ENCODE data around the gene GPD1L. TPM values are rescaled to one million over a fixed set of nuclear protein-coding genes. Genes with fewer than 3 reads are reported as not detected.
"Not testable (repeated sequence)": the region's sequence is repeated elsewhere in the genome, so short reads cannot be mapped to it uniquely, and the experiment has no call there.

The GPD1L gene
- total RNA-seq, 1 experiment from 2014 or later: 16.5 TPM

DNA sequence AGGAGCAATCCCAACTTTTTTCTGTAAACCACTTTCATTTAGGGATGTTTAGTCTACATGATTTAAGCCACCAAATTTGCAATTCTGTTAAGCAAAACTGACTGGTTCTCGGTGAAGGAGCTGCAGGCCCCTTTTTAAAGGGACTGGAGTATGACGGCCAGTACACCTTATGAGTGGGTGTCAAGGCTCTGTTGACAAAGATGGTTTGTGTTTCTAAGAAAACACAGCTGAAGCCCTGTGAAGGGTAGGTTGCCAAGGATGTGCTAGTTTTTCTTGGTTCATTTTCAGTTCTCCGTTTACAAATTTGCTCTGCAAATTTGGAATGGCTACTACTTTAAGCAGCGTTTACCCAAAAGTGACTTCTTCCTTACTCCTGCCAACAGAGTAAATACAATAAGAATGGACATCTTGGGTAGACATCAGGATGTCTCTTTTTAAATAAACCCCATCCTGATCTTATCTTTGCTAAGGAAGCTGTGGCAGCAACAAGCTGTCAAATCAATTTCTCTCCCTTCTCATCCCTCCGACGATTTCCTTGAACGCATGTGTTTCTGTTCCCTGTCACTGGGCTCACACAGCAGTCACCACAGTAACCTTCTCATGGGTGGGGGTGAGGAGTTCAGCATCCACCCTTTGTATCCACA is 73.8 kb downstream of the GPD1L start:
- DNase-seq (ENCODE audit: low read depth): no peak

DNA sequence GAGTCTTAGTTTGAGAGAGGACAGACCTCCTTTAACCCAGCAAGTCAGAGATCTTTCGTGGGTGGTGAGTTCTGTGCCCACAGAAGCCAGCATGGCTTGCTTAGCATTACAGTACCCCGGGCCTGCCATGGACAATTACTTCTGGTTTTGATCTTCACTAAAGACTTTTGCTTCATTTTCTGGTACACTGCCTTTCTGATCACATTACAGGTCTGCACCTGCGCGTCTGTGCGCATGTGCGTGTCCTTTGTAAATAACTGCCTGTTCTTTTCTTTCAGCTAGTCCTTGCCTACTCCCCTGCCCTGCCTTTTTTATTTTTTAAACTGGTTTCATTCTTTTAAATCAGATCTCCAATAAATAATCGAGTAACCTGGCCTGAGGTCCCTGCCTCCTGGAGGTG is 74.9 kb downstream of the GPD1L start:
- DNase-seq (ENCODE audit: low read depth): no peak

DNA sequence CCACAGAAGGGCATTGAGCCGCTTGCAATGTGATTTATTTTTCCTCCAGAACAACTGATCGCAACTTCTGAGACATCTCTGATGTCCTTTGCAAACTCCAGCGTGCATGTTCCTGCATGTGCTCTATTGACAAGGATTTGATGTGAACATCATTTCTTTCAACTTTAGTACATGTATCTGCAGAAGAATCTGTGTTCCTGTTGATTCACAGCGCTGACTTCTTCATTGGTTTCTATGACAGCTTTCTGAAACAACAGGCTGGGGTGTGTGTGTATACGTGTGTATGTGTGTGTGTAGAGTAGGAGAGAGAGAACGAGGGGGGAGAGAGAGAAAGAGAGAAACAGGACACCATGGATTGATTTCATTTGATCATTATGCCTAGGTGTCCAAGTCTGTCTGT is 75.4 kb downstream of the GPD1L start:
- no peak for DNase-seq (ENCODE audit: low read depth)

DNA sequence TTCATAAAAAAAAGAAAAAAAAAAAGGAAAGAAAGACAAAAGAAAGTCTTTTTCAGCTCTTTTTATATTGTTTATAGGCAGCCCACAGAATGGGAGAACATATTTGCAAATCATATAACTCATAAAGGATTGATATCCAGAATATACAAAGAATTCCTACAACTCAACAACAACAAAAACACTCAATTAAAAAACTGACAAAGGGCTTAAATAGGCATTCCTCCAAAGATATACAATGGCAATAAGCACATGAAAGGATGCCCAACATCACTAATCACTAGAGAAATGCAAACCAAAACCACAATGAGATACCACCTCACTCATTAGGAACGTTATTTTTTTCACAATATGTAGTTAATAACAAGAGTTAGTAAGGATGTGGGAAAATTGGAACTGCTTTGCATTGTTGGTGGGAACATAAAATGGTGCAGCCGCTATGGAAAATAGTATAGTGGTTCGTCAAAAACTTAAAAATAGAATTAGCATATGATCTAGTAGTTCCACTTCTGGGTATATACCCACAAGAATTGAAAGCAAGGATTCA is 77.8 kb downstream of the GPD1L start:
- no peak for DNase-seq (ENCODE audit: low read depth)

DNA sequence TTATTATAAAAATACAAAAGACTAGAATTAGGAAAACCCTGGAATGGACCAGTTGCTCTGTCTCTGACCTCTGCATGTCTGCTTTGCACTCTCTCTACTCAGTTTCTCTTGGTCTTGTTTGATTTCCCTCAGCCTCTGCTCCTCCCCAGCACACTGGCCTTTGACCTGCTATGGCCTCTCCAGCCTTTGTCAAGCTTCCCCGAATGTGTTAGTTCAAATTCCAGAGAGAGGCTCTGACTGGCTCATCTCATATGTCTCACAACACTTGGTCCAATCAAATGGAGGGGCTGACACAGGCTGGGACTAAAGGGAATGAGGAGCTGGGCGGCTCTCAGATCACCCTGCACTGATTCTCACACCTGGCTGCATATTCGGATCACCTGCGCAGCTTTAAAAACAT is 79.7 kb downstream of the GPD1L start:
- DNase-seq (ENCODE audit: low read depth): no peak

DNA sequence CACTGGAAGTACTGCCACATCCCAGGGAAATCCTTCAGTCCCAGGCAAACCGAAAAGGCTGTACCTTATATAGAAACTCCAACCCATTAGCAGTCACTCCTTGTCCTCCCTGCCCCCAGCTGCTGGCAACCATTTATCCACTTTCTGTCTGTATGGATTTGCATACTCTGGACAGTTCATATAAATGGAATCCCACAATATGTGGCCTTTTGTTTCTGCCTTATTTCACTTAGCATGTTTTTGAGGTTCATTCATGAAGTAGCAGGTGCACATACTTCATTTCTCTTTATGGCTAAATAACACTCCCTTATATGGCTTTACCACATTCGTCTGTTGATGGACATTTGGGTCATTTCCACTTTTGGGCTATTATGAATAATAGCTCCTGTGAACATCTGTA is 80.5 kb downstream of the GPD1L start:
- DNase-seq (ENCODE audit: low read depth): no peak

DNA sequence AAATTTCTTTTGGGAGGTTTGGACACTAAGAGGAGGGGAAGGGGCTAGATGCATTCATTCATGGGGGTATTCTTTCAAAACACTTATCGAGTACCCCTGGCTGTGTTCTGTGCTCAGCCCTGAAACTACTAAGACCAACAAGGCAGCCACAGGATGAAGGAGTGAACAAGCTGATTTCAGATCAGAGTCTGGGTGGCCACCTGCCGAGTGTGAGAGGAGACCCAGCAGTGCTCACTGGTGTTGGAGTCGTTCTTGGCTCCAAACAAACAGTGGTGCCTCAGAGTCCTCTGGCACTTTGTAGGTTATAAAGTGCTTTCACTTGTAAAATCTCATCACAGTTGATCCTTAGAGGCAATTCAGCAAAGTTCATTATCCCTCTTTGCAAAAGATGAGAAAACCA is 83.3 kb downstream of the GPD1L start:
- no peak for DNase-seq (ENCODE audit: low read depth)

DNA sequence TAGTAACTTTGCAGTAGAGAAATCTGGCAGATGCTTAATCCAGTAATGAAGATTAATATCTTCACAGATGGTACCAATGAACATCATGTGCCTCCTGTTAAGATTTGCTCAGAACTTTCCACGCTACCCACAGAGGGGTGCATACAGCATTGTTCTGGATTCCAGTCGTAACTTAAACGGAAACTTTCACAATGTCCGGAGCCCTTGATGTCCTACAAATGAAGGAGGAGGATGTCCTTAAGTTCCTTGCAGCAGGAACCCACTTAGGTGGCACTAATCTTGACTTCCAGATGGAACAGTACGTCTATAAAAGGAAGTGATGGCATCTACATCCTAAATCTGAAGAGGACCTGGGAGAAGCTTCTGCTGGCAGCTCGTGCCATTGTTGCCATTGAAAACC is 84.1 kb downstream of the GPD1L start:
- DNase-seq (ENCODE audit: low read depth): not testable (repeated sequence)

DNA sequence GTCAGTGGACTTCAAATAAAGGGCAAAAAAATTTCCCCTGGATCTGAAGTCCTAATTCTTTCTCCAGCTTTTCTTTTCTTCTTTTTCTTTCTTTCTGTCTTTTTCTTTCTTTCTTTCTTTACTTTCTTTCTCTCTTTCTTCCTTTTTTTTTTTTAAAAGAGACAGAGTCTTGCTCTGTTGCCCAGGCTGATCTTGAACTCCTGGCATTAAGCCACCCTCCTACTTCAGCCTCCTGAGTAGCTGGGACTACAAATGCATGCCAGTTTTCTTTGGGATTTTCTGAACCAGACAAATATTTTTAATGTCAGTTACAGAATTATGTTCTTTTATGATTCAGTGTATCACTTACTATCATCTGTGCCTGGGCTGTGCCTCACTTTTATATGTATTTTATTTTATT is 86.7 kb downstream of the GPD1L start:
- no peak for DNase-seq (ENCODE audit: low read depth)

DNA sequence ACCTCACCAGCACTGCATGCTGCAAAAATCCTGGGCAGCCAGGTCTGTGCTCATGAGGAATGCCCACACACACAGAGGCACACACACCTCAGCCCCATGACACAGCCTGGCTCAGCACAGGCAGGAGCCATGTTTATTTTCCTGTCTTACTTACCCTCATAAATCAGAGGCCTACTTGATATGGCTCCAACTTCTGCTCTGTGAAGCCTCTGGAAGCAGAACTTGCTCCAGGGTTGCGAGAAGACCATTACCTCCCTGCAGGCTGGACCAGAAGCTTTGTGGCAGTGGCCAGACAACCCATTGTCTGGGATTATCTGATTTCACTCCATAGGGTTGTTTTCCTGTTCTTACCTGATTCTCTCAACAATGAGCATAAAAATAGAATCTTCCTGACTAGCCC is 88.2 kb downstream of the GPD1L start:
- no peak for DNase-seq (ENCODE audit: low read depth)

DNA sequence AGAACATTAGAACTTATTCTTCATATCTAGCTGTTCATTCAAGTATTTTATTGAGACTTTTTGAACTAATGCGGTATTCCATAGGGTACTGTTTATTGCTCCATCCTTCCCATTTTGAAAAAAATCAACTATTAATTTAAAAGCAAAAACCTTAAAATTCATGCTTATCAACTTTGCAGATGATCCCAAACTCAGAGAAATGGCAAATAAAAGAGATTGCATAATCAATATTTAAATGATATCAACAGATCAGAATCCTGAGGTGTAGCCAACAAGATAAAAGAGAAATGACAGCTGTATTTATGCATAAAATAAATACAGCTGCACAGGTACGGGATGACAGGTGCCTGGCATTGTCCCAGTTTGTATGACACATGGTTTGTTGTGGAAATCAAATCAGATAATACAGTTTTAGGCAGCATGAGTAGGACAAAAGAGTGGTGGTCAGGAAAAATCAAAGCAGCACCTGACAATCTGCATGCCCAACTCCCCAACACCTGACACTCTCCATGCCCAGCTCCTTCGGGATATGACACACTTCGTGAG is 89.6 kb downstream of the GPD1L start:
- no peak for DNase-seq (ENCODE audit: low read depth)

DNA sequence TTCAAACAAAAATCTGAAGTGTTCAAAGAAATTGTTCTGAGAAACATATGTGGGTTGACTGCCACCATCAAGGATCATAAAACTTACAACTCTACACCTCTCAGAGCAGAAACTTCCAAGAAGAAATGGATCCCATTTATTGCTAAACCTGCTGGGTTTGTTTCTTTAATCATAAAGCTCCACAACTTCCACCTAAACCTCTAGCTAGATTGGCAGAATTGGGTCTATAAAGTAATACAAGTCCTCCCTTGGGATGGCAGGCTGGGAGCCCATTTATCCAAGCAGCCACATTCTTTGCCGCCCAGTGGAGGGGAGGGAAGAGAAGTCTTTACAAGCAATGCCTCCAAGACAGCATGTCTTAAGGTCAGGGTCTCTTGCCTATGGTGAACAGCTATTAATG is 91.6 kb downstream of the GPD1L start:
- DNase-seq (ENCODE audit: low read depth): no peak

DNA sequence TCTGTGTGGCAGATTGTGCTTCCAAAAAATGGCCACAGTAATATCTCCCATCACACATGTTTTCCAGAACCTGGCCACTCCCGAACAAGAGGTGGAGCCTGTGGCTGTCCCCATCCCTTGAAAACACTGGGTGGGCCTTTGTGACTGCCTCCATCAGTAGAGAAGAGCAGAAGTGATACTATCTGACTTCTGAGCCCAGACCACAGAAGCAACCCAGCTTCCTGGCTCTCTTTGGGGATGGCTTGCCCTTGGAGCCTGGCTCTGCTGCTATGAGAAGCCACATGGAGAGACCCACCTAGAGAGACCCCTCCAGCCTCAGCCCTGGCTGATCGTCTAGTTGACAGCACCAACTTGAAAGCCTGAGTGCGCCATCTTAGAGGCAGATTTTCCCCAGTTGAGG is 92.3 kb downstream of the GPD1L start:
- DNase-seq (ENCODE audit: low read depth): no peak

DNA sequence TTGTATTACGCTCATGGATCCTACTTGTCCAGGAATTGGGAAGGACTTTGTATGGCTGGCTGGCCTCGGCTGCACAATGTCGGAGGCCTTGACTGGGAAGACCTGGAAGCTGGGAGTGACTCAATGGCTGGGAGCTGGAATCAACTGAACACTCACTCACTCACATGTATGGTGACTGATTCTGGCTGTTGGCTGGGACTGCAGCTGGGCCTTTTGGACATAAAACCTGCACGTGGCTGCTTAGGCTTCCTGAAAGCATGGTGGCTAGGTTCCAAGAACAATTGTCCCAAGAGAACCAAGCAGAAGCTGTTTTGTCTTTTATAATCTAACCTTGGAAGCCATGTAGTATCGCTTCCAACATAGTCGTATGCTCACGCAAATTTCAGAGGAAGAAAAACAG is 94.1 kb downstream of the GPD1L start:
- DNase-seq (ENCODE audit: low read depth): peak; percentile 49

DNA sequence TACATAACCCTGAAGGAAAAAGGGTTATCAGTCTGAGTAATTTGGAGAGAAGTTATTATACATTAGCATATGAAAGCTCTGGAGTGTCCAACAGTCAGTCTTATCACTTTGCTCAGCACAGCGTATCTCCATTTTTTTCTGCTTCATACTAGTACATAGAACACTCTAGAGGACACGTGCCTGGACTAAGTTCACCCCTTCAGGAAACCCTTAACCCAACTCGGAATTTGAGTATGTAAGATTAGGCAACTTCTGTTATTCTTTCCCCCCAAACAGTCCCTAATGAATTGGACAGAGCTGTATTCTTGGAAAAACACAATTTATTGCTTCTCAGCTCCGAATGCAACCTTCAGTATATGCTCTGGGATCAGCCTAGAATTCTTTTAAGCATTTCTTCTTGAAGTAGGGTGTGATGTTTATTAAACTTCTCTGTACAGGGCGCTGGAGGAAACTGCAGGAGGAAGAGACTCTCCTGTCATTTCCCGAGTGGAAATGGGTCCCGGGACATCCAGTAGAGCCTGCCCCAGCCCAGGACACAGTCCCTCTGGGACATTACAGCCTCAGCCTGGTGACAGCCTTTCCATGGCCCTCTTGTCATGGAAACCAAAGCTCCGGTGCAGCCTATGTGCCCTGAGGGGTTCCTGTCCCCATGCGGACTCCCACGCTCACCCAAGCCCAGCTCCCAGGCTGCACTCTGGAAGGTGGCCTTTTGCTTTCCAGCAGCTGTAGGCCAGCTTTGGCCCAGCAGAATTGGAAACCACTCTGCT is 94.8 kb downstream of the GPD1L start:
- no peak for DNase-seq (ENCODE audit: low read depth)

DNA sequence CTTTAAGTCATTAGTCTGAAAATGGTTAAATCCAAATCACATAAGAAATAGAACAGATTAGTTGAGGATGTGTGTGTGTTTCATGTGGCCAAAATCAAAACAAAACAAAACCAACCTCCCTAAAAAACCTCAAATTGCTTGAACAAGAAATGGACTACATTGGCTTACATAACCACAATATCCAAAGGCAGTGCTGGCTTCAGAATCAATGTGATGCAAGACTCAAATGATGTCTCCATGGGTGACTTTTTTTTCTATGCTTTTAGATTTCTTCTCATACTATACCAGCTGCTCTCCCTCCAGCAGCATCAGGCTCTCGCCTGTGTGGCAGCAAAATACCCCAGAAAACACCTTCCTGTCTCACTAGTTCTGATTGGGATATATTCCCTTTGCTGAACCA is 96.1 kb downstream of the GPD1L start:
- DNase-seq (ENCODE audit: low read depth): no peak

DNA sequence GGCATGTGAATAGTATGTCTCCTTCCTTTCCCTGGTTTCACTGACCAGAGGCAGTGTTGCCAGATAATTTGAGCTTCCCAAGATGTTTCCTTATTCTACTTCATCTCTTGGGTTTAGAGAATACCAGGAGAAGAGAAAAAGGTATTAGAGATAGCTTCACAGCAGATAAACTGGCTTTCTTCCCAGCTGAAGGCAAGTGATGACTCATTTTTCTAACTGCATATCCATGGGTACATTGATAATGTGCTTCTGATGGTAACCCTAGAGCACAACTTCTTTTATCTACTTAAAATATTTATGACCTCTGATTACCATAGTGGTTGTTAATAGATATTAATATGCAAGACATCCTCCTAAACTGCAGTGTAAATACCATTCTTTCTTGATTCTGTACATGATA is 97.4 kb downstream of the GPD1L start:
- peak; percentile 27 for DNase-seq (ENCODE audit: low read depth)

DNA sequence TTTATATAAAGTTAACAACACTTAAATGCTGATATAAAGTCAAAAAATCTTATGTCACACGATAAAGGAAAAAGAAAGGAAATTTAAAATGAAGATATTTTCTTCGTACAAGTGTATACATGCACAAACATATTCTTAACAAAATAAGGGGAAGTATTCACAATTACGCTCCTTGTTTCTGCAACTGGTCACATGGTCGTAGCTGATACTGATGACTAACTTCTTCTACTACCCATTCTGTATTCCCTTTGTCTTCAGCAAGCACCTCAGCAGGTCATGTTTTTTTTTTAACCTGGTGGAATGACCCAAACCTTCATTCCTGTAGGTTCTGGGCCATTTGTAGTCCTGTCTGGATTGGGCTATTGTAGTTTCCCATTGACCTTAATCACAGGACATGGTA is 102.0 kb downstream of the GPD1L start:
- DNase-seq (ENCODE audit: low read depth): no peak

DNA sequence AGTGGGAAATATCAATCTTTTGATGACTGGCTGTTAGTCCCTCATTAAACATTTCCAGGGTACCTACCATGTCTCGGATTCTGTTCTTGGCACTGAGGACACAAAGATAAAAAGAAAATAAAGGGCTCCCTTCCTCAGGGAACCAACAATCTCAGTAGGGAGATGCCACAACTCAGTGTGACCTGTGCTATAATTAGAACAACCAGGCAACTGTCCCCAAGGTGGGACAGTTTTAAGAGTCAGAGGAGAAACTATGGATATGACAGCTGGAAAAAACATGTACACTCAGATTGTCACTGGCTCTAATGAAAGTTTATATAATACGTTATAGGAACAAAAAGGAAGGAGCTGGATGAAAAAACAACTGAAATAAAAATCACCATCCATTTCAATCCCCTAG is 108.8 kb downstream of the GPD1L start:
- DNase-seq (ENCODE audit: low read depth): no peak

DNA sequence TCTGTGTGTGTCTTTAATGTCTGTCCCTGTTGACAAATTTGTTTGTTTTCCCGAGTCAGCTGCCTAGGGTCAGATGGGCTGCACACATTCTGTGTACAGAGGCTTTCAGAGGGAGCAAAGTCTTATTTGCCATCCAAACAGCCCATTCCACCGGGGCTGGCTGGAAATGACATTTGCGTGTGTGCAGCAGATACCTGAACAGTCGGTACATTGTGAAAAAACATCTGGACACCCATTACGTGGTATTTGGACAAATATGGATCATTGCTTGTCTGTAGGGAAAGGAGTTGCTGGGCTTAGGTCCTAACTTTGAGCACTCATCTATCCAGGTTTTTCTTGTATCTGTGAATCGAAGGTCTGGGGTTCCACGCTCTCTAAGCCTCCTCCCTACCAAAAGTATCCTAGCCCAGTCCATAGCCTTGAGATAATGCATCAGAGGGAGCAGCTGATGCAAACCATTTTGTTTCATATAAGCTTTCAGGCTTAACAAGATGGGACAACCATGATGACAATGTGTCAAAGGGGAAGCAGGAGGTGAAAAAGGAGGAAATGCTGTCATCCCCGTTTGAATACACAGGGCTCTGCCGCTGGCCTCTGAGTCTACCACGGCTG is 109.9 kb downstream of the GPD1L start:
- no peak for DNase-seq (ENCODE audit: low read depth)

DNA sequence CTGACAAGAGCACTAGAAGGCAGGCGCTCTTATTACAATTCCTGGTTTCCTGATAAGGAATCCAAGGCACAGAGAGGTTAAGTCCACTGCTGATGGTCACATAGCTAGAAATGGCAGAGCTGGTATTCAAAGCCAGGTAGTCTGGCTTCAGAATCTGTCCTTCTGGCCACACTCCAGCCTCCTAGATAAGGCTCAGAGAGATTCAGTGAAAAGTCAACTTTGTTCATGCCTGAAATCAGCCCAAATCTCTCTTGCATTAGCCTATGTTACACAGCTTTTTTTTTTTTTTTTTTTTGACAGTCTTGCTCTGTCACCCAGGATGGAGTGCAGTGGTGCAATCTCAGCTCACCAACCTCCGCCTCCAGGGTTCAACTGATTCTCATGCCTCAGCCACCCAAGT is 110.9 kb downstream of the GPD1L start:
- no peak for DNase-seq (ENCODE audit: low read depth)
